ENCODE data around the gene TGIF1.

GRCh38 chr18:3468833-3469232, 18.9 kb downstream of the TGIF1 start:
- TF ChIP-seq CTCF (IDR thresholded peaks at IDR 0.05 in 8 of 11, conservative IDR thresholded peaks at IDR 0.05 in 3 of 11) = no peak
- no peak for TF ChIP-seq POLR2A (IDR thresholded peaks at IDR 0.05)
- no peak for TF ChIP-seq POLR2AphosphoS5 (IDR thresholded peaks at IDR 0.05)

Data from spleen (tissue), 7 donors.